ENCODE measurements around the gene ADGRL2. TPM values are rescaled to one million over a fixed set of nuclear protein-coding genes. Genes with fewer than 3 reads are reported as not detected.
"Not testable (repeated sequence)": the region's sequence is repeated elsewhere in the genome, so short reads cannot be mapped to it uniquely, and the experiment has no call there.

ADGRL2 gene
- total RNA-seq, 5 donors from 2014 or later (not counting 1 experiment from before 2014, with no cell fraction given) = 0.20 to 0.70 (median 0.55) TPM; not detected in 2

DNA sequence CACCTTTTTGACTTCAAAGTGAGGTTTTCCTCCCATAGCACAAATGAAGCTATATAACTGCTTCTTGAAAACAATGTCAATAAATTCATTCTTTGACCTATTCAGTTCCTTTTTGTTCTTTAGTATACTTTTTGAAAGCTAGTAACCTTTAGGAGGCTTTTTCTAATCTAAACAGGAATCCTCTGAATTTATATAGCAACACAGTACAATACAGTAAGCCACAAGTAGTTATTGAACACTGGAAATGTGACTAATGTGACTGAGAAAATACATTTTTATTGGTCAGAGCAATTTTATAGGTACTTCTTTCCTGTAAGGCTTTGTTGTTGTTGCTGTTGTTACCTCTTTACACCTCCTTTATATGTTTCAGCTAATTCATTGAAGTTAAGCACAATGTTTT lies 49.8 kb downstream of the ADGRL2 start:
- Histone ChIP-seq H3K27me3 (replicated peaks in 1 of 2; ENCODE audit: control insufficient read depth in 2 of 2, extremely low read depth in 1 of 2, insufficient read depth in 2 of 2, low read length in 1 of 2) (no peaks in the 10 kb centered on the region), H3K27ac (ENCODE audit: low read length) (no peak overlapping the region), H3K9me3 (no peaks in the 10 kb centered on the region), H3K4me1 (ENCODE audit: control insufficient read depth in 1 of 2, extremely low read depth in 1 of 2, insufficient read depth in 2 of 2, low read length in 2 of 2) (no peaks in the 10 kb centered on the region), H3K4me3 (ENCODE audit: control insufficient read depth in 1 of 2, extremely low read depth in 1 of 2, low read length in 1 of 2) (no peak overlapping the region), H3K36me3 (ENCODE audit: control insufficient read depth in 2 of 2, extremely low read depth in 1 of 2, insufficient read depth in 1 of 2, low read length in 1 of 2) (no peaks in the 10 kb centered on the region)
- H3K9me3 Mint-ChIP-seq = no peaks in the 10 kb centered on the region
- no peak overlapping the region for H3K4me3 Mint-ChIP-seq
- ChIA-PET POLR2A (no interaction called here), CTCF (no interaction called here)
- H3K27me3 Mint-ChIP-seq = no peaks in the 10 kb centered on the region
- no peak for DNase-seq
- H3K27ac Mint-ChIP-seq = no peak overlapping the region
- no peak for ATAC-seq (replicated peaks in 1 of 4)
- no peaks in the 10 kb centered on the region for H3K4me1 Mint-ChIP-seq
- H3K36me3 Mint-ChIP-seq = no peaks in the 10 kb centered on the region

DNA sequence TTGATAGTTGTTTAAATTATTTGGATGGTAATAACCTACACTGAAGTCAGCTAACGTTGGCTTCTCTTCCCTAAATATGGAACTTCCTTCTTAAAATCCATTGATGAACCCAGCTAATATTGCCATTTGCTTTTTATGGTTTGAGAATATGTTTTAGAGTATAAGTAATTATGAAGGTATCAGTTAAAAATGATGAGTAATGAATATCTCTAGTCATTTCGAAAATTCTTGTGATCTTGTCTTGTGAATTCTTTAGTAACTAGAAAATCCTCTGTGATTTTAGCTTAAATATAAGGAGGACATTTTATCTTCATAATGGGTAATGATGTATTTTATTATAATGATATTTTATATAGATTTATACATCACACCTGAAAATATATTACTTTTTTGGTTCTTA lies 50.5 kb downstream of the ADGRL2 start:
- Histone ChIP-seq H3K27me3 (replicated peaks in 1 of 2; ENCODE audit: control insufficient read depth in 2 of 2, extremely low read depth in 1 of 2, insufficient read depth in 2 of 2, low read length in 1 of 2) (no peaks in the 10 kb centered on the region), H3K4me3 (ENCODE audit: control insufficient read depth in 1 of 2, extremely low read depth in 1 of 2, low read length in 1 of 2) (no peak overlapping the region), H3K36me3 (ENCODE audit: control insufficient read depth in 2 of 2, extremely low read depth in 1 of 2, insufficient read depth in 1 of 2, low read length in 1 of 2) (no peaks in the 10 kb centered on the region), H3K4me1 (ENCODE audit: control insufficient read depth in 1 of 2, extremely low read depth in 1 of 2, insufficient read depth in 2 of 2, low read length in 2 of 2) (no peaks in the 10 kb centered on the region), H3K9me3 (no peaks in the 10 kb centered on the region), H3K27ac (ENCODE audit: low read length) (no peak overlapping the region)
- CTCF ChIA-PET = no interaction called here
- H3K9me3 Mint-ChIP-seq = no peaks in the 10 kb centered on the region
- DNase-seq = no peak
- POLR2A ChIA-PET = no interaction called here
- H3K27me3 Mint-ChIP-seq = no peaks in the 10 kb centered on the region
- ATAC-seq (replicated peaks in 1 of 4) = no peak
- H3K27ac Mint-ChIP-seq = no peak overlapping the region
- no peak overlapping the region for H3K4me3 Mint-ChIP-seq
- H3K36me3 Mint-ChIP-seq = no peaks in the 10 kb centered on the region
- no peaks in the 10 kb centered on the region for H3K4me1 Mint-ChIP-seq
- WGBS (ENCODE audit: insufficient coverage) = no CpG with 5 or more reads among the region's 2 CpGs

DNA sequence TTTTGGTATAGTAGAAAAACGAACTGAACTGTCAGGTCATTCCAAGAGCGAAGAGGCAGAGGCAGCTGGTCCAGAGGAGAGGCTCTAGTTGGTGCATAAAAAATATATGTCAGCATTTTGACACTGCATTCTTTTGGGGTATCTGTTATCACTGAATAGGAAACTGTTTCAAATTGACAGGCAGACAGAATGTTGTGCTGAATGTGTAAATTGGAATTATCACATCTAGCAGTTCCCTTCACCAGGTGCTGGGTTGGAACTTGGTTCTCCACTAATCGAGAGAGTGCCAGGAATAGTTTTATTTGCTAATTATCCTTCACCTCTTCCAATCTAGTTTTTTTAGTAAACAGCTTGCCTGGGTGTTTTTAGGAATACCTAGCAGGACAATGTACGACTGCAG lies 52.2 kb downstream of the ADGRL2 start:
- POLR2A ChIA-PET = no interaction called here
- Mint-ChIP-seq H3K9me3 (no peaks in the 10 kb centered on the region), H3K4me1 (no peaks in the 10 kb centered on the region), H3K4me3 (no peak overlapping the region), H3K27me3 (no peaks in the 10 kb centered on the region), H3K36me3 (no peaks in the 10 kb centered on the region), H3K27ac (no peak overlapping the region)
- no peak for ATAC-seq (replicated peaks in 1 of 4)
- H3K27me3 ChIP-seq (replicated peaks in 1 of 2; ENCODE audit: control insufficient read depth in 2 of 2, extremely low read depth in 1 of 2, insufficient read depth in 2 of 2, low read length in 1 of 2) = no peaks in the 10 kb centered on the region
- H3K4me3 ChIP-seq (ENCODE audit: control insufficient read depth in 1 of 2, extremely low read depth in 1 of 2, low read length in 1 of 2) = no peak overlapping the region
- H3K9me3 ChIP-seq = no peaks in the 10 kb centered on the region
- DNase-seq = no peak
- CTCF ChIA-PET = no interaction called here
- H3K36me3 ChIP-seq (ENCODE audit: control insufficient read depth in 2 of 2, extremely low read depth in 1 of 2, insufficient read depth in 1 of 2, low read length in 1 of 2) = no peaks in the 10 kb centered on the region
- no peak overlapping the region for H3K27ac ChIP-seq (ENCODE audit: low read length)
- H3K4me1 ChIP-seq (ENCODE audit: control insufficient read depth in 1 of 2, extremely low read depth in 1 of 2, insufficient read depth in 2 of 2, low read length in 2 of 2) = no peaks in the 10 kb centered on the region
- 72% methylated on average over 2 of the region's 4 CpGs for WGBS (ENCODE audit: insufficient coverage)

DNA sequence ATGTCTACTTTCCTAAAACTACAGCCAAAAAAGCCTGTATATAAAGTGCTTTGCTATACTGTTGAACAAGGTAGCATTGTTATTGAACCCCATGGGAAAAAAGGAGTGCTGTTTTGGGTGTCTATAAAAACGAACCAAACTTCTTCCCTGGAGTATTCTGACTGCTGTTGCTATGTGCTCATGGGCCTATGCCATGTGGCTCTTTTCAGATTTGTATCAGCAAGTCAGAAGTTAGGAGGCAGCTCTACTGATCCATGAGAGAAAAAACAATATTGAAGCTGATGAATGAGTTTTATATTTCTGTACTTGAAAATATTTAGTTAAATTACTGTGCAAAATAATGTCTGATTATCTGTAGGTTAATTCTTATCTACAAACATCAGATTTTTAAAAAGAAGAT lies 66.5 kb downstream of the ADGRL2 start:
- Histone ChIP-seq H3K4me1 (ENCODE audit: control insufficient read depth in 1 of 2, extremely low read depth in 1 of 2, insufficient read depth in 2 of 2, low read length in 2 of 2) (no peaks in the 10 kb centered on the region), H3K36me3 (ENCODE audit: control insufficient read depth in 2 of 2, extremely low read depth in 1 of 2, insufficient read depth in 1 of 2, low read length in 1 of 2) (no peaks in the 10 kb centered on the region), H3K4me3 (ENCODE audit: control insufficient read depth in 1 of 2, extremely low read depth in 1 of 2, low read length in 1 of 2) (no peak overlapping the region), H3K27me3 (replicated peaks in 1 of 2; ENCODE audit: control insufficient read depth in 2 of 2, extremely low read depth in 1 of 2, insufficient read depth in 2 of 2, low read length in 1 of 2) (no peaks in the 10 kb centered on the region), H3K9me3 (no peaks in the 10 kb centered on the region), H3K27ac (ENCODE audit: low read length) (no peak overlapping the region)
- Mint-ChIP-seq H3K4me3 (no peak overlapping the region), H3K4me1 (no peaks in the 10 kb centered on the region), H3K9me3 (peaks cover 0 to 5% (median 2%) of the 10 kb centered on the region in 3 donors), H3K36me3 (no peaks in the 10 kb centered on the region), H3K27me3 (no peaks in the 10 kb centered on the region), H3K27ac (no peak overlapping the region)
- no peak for DNase-seq
- no peak for ATAC-seq (replicated peaks in 1 of 4)
- ChIA-PET POLR2A (no interaction called here), CTCF (no interaction called here)
- WGBS (ENCODE audit: insufficient coverage) = no CpG with 5 or more reads among the region's 1 CpG

DNA sequence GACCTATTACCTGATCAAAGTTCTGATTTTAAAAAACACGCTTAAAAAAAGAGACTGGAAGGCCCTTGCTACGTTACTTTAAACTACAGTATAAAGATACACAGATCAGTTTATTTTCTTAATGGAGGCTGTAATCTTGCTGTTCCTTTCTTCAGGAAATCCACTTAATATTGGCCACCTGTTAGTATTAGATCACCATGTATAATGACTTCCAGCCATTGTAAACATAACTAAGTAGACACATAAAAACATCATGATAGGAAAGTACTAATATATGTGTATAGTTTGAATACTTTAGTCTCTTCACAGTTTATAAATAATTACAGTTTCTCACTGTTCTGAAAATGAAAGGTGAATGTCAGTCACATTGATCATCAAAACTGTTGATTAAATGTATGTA lies 68.6 kb downstream of the ADGRL2 start:
- Mint-ChIP-seq H3K27me3 (no peaks in the 10 kb centered on the region), H3K9me3 (peaks cover 0 to 10% (median 2%) of the 10 kb centered on the region in 3 donors), H3K4me1 (no peaks in the 10 kb centered on the region), H3K36me3 (no peaks in the 10 kb centered on the region), H3K4me3 (no peak overlapping the region), H3K27ac (no peak overlapping the region)
- no peaks in the 10 kb centered on the region for H3K9me3 ChIP-seq
- DNase-seq (no peak), ATAC-seq (replicated peaks in 1 of 4) (no peak)
- H3K4me1 ChIP-seq (ENCODE audit: control insufficient read depth in 1 of 2, extremely low read depth in 1 of 2, insufficient read depth in 2 of 2, low read length in 2 of 2) = no peaks in the 10 kb centered on the region
- POLR2A ChIA-PET = no interaction called here
- no peaks in the 10 kb centered on the region for H3K27me3 ChIP-seq (replicated peaks in 1 of 2; ENCODE audit: control insufficient read depth in 2 of 2, extremely low read depth in 1 of 2, insufficient read depth in 2 of 2, low read length in 1 of 2)
- no peak overlapping the region for H3K27ac ChIP-seq (ENCODE audit: low read length)
- no CpG with 5 or more reads among the region's 2 CpGs for whole genome bisulfite sequencing (ENCODE audit: insufficient coverage)
- H3K4me3 ChIP-seq (ENCODE audit: control insufficient read depth in 1 of 2, extremely low read depth in 1 of 2, low read length in 1 of 2) = no peak overlapping the region
- CTCF ChIA-PET = no interaction called here
- no peaks in the 10 kb centered on the region for H3K36me3 ChIP-seq (ENCODE audit: control insufficient read depth in 2 of 2, extremely low read depth in 1 of 2, insufficient read depth in 1 of 2, low read length in 1 of 2)

DNA sequence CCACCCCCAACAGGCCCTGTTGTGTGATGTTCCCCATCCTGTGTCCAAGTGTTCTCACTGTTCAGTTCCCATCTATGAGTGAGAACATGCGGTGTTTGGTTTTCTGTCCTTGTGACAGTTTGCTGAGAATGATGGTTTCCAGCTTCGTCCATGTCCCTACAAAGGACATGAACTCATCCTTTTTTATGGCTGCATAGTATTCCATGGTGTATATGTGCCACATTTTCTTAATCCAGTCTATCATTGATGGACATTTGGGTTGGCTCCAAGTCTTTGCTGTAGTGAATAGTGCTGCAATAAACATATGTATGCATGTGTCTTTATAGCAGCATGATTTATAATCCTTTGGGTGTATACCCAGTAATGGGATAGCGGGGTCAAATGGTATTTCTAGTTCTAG lies 70.4 kb downstream of the ADGRL2 start:
- H3K9me3 ChIP-seq; H3K36me3 ChIP-seq (ENCODE audit: control insufficient read depth in 2 of 2, extremely low read depth in 1 of 2, insufficient read depth in 1 of 2, low read length in 1 of 2); H3K4me1 Mint-ChIP-seq; ATAC-seq (replicated peaks in 1 of 4); POLR2A ChIA-PET; H3K27me3 ChIP-seq (replicated peaks in 1 of 2; ENCODE audit: control insufficient read depth in 2 of 2, extremely low read depth in 1 of 2, insufficient read depth in 2 of 2, low read length in 1 of 2); H3K4me3 ChIP-seq (ENCODE audit: control insufficient read depth in 1 of 2, extremely low read depth in 1 of 2, low read length in 1 of 2); H3K4me1 ChIP-seq (ENCODE audit: control insufficient read depth in 1 of 2, extremely low read depth in 1 of 2, insufficient read depth in 2 of 2, low read length in 2 of 2); H3K27me3 Mint-ChIP-seq; DNase-seq; H3K4me3 Mint-ChIP-seq; H3K27ac Mint-ChIP-seq; CTCF ChIA-PET; H3K36me3 Mint-ChIP-seq; H3K27ac ChIP-seq (ENCODE audit: low read length): not testable (repeated sequence)
- H3K9me3 Mint-ChIP-seq = peaks cover 0 to 10% (median 2%) of the 10 kb centered on the region in 3 donors
- no CpG with 5 or more reads among the region's 3 CpGs for WGBS (ENCODE audit: insufficient coverage)

DNA sequence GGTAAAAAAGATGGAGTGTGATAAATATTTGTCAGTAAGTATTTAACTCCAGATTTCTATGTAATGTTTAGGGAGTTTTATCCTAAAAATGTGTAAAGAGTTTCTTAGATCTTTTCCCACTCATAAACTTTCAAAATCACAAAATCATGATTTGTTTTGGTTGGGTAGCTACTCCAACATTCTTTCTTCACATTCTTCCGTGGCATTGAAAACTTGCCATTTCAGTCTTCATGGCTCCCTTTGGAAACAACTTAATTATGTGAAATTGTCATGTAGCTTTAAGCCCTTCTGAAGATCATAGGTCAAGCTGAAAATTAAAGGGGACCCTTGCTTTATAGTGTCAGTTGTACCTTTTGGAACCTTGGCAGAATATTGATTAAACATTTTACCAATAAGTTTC lies 73.2 kb downstream of the ADGRL2 start:
- no peak overlapping the region for H3K27ac ChIP-seq (ENCODE audit: low read length)
- no peaks in the 10 kb centered on the region for H3K9me3 ChIP-seq
- Mint-ChIP-seq H3K4me3 (no peak overlapping the region), H3K36me3 (no peaks in the 10 kb centered on the region), H3K27ac (no peak overlapping the region), H3K9me3 (peaks cover 0 to 10% (median 2%) of the 10 kb centered on the region in 3 donors), H3K27me3 (no peaks in the 10 kb centered on the region), H3K4me1 (no peaks in the 10 kb centered on the region)
- H3K4me1 ChIP-seq (ENCODE audit: control insufficient read depth in 1 of 2, extremely low read depth in 1 of 2, insufficient read depth in 2 of 2, low read length in 2 of 2) = no peaks in the 10 kb centered on the region
- ChIA-PET CTCF (no interaction called here), POLR2A (no interaction called here)
- H3K4me3 ChIP-seq (ENCODE audit: control insufficient read depth in 1 of 2, extremely low read depth in 1 of 2, low read length in 1 of 2) = no peak overlapping the region
- DNase-seq (no peak), ATAC-seq (replicated peaks in 1 of 4) (no peak)
- WGBS (ENCODE audit: insufficient coverage) = no CpG with 5 or more reads among the region's 1 CpG
- no peaks in the 10 kb centered on the region for H3K36me3 ChIP-seq (ENCODE audit: control insufficient read depth in 2 of 2, extremely low read depth in 1 of 2, insufficient read depth in 1 of 2, low read length in 1 of 2)
- no peaks in the 10 kb centered on the region for H3K27me3 ChIP-seq (replicated peaks in 1 of 2; ENCODE audit: control insufficient read depth in 2 of 2, extremely low read depth in 1 of 2, insufficient read depth in 2 of 2, low read length in 1 of 2)

Data from T-cell (primary cell).